Stimulated activated CD4-positive, alpha-beta T cell treated with anti-CD3 and anti-CD28 coated beads, Interleukin-4, amount 100 ng/mL, for 24 hours (primary cell): Measurements from ENCODE around the gene GCNT4.

Experiments
- DNase-seq: peaks from one replicate; pipeline ENCODE4 v3.0.0-alpha.2; 2020

The GCNT4 gene

DNA sequence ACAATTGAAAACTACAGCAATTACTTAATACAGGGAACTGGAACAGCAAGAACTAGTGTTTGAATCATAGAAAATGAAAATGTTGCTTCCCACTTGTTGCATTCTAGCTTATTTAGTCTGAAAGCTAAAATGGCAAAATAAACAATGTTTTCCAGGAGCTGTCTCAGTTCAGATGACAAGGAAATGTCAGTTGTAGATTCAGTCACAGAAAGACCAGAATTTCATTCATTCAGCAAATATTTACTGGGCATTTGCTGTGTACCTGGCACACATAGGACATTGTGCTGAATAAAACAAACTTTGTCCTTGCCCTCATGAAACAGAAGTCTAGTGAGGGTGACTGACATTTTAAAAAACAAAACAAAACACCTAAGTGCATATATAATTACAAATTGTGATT lies 41.5 kb downstream of the GCNT4 start:
- DNase-seq = no peak

DNA sequence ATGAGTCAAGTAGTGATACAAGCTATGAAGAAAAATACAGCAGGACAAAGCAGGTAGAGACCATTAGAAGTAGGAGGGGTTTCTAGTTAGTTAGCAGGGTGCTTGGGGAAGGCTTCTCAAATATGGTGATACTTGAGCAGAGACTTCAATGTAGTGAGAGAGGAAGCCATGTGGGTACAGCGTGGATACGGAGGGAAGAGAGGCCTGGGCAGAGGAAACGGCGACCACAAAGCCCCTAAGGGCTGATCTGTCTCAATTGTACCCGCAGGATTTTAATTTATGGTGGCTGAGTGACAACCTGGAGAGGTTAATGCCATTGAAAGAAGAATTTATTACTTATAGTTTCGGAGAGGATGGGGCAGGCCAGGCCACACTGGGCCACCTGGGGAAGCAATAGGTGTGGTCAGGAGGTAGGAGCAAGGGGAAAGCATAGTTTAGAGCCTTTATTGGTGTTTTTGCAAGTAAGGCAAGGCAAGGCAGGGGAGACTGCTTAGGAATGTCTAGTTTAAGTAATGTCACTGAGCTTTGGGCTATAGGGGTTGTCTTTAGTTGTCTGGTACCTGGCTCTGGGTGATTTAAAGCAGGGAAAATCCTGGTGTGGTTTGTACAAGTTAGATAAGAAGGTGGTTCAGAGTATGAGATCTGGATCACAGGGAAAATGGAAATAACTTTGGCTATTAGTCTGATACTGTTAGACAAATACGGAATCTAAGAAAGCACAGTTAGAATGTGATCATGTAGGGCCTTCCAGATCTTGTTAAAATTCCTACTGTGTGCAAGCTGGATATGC lies 42.6 kb downstream of the GCNT4 start:
- no peak for DNase-seq

DNA sequence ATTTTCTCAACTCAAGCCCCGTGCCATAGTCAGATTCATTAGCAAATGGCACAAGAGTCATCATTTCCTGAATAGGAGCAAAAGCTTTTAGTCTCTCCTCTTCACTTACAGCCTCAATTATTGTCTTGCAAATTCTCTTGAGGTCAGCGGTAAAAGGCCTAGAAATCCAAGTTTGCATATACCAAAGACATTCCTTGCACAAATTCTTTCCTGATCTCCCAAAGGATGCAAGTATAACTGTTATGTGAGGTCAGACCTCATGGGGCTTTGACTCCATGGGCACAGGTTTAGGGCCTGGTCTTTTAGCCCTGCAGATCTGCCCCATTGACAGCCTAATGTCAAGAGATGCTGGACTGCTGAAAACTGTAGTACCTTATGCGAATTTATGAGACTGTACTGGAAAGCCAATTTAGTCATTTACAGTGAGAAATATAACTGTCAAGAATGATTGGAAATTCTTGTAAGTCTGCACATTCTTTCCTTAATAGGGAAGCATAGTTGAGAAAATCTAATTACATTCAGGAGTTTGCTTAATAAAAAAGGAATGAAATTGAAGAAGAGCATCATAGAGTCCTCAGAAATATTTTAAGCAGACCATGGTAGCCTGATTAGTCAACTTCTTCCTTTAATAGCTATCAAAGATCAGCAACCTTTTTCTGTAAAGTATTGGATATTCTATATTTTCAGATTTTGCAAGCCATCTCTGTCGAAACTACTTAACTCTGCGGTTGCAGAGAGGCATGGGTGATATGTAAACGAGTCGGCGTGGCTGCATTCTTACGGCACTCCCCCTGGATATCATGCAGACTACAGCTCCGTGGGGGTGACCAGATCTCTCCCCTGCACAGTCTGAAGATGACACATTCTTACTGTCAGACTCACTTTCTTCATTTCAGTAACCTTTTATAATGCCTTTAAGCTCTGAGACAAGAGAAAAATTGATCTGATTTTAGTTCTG lies 45.2 kb downstream of the GCNT4 start:
- DNase-seq = no peak

DNA sequence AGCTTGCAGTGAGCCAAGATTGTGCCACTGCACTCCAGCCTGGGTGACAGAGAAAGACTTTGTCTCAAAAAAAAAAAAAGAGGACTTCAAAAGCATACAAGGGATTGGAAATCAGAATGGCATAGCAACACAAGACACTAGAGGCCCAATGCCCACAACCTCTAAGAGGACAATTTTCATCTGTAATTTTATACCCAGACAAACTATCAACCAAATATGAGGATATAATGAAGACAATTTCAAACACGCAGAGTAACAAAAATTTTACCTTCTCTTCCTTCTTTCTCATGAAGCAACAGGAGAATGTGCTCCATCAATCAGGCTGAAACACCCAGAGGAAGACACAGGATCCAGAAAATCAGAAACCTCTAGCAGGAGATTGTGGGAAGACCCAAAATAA lies 46.8 kb downstream of the GCNT4 start:
- no peak for DNase-seq
